GM12878 (cell line): ENCODE data around the gene PREB. TPM values are rescaled to one million over a fixed set of nuclear protein-coding genes. Genes with fewer than 3 reads are reported as not detected.

Experiments used
- ATAC-seq: fragments of 200-7000 bp; cut with Tn5 transposase; 3 replicates; pipeline ENCODE4 v1.9.1; 2020; ENCODE audit warnings: mild to moderate bottlenecking, moderate library complexity
- BruUV-seq: library from RNA; stranded (reverse); fragments of 400-500 nt; replicated peaks from 2 replicates; lab custom pipeline; 2021; lab: Mats Ljungman, UMichigan
- CTCF ChIA-PET: fragments of 300-600 bp; sonication (Branson Sonifier 250); formaldehyde crosslinking; extraction: SDS; loops from one replicate; lab custom pipeline; 2021; ENCODE audit warnings: inconsistent platforms; lab: Yijun Ruan, JAX
- POLR2A ChIA-PET: fragments of 350-600 bp; formaldehyde crosslinking; extraction: SDS; loops from one replicate; lab custom pipeline; 2021; ENCODE audit warnings: inconsistent platforms; lab: Charles Lee
- RAD21 ChIA-PET: fragments of 300-600 bp; sonication (Branson Sonifier 250); formaldehyde crosslinking; loops from one replicate; lab custom pipeline; 2023; ENCODE audit warnings: antibody characterized with exemption; ENCODE audit not compliant: unreplicated experiment; lab: Charles Lee
- SMC1A ChIA-PET: fragments of 300-600 bp; sonication (Branson Sonifier 250); formaldehyde crosslinking; loops from one replicate; lab custom pipeline; 2023; ENCODE audit not compliant: unreplicated experiment, uncharacterized antibody; lab: Charles Lee
- DNase-seq: peaks from one replicate; pipeline ENCODE4 v3.0.0-alpha.2; 2011; ENCODE audit warnings: low read depth, low spot score
- FAIRE-seq: peaks from 3 replicates; lab custom pipeline; 2011; peaks lifted over from hg19 to GRCh38; lab: Jason Lieb, UNC
- H2AFZ ChIP-seq: 2 replicates; pipeline ENCODE4 v1.6.0; 2011; ENCODE audit warnings: low read depth, low read length, control low read depth; ENCODE audit not compliant: control insufficient read depth
- H3K27ac ChIP-seq: 2 replicates; pipeline ENCODE4 v1.5.1; 2011; ENCODE audit warnings: control low read depth; ENCODE audit not compliant: control insufficient read depth, insufficient read depth
- H3K27me3 ChIP-seq, 2 experiments: replicated peaks in 1 of 2; 2 replicates each; pipeline versions ENCODE4 v1.6.0 to v1.6.1; 2011; ENCODE audit warnings: low read length in 1 of 2; ENCODE audit not compliant: control insufficient read depth in 2 of 2, insufficient read depth in 2 of 2
- H3K36me3 ChIP-seq, 2 experiments: 2 replicates each; pipeline ENCODE4 v1.5.1; 2011; ENCODE audit warnings: low read length in 1 of 2; ENCODE audit not compliant: control insufficient read depth in 2 of 2, insufficient read depth in 2 of 2
- H3K4me1 ChIP-seq: 2 replicates; pipeline ENCODE4 v1.6.1; 2011; ENCODE audit warnings: mild to moderate bottlenecking, low read length, moderate library complexity, mixed read lengths; ENCODE audit not compliant: control insufficient read depth, insufficient read depth
- H3K4me2 ChIP-seq: 2 replicates; pipeline ENCODE4 v1.6.0; 2011; ENCODE audit warnings: control low read depth; ENCODE audit not compliant: control insufficient read depth, insufficient read depth
- H3K4me3 ChIP-seq: fragments of 200-600 bp; sonication (generic); 2 replicates; pipeline ENCODE4 v1.5.1; 2016
- H3K79me2 ChIP-seq: 2 replicates; pipeline ENCODE4 v1.6.0; 2011; ENCODE audit warnings: low read length; ENCODE audit not compliant: control insufficient read depth, insufficient read depth
- H3K9ac ChIP-seq: 2 replicates; pipeline ENCODE4 v1.8.0; 2011; ENCODE audit warnings: low read length, control low read depth, mixed read lengths; ENCODE audit not compliant: control insufficient read depth, insufficient read depth
- H3K9me3 ChIP-seq: replicated peaks from 3 replicates; pipeline ENCODE4 v1.5.1; 2011; ENCODE audit warnings: mild to moderate bottlenecking, low read length; ENCODE audit not compliant: control insufficient read depth, insufficient read depth
- H4K20me1 ChIP-seq: 2 replicates; pipeline ENCODE4 v1.6.0; 2011; ENCODE audit not compliant: control insufficient read depth, insufficient read depth
- BRCA1 ChIP-seq: IDR thresholded peaks from 2 replicates; pipeline ENCODE4 v1.6.1; 2011; ENCODE audit warnings: low read depth, low read length, improper control_type of control experiment
- CHD4 ChIP-seq: fragments of 200-600 bp; sonication (generic); IDR thresholded peaks from 2 replicates; pipeline ENCODE4 v1.6.1; 2016; ENCODE audit warnings: mild to moderate bottlenecking
- EZH2 ChIP-seq: IDR thresholded peaks from 2 replicates; pipeline ENCODE4 v1.6.1; 2012; ENCODE audit warnings: low read depth, mild to moderate bottlenecking, control low read depth, inconsistent platforms, low read length, borderline replicate concordance; ENCODE audit not compliant: control insufficient read depth
- FOXM1 ChIP-seq: IDR thresholded peaks from 2 replicates; pipeline ENCODE4 v1.6.1; 2012; ENCODE audit warnings: low read depth, mild to moderate bottlenecking, inconsistent platforms, low read length, moderate library complexity
- HCFC1 ChIP-seq: fragments of 150-350 bp; IDR thresholded peaks from 2 replicates; pipeline ENCODE4 v1.6.1; 2014; ENCODE audit warnings: low read length
- HDAC6 ChIP-seq: fragments of 200-600 bp; sonication (generic); IDR thresholded peaks from one replicate; pipeline ENCODE4 v1.8.0; 2017; ENCODE audit warnings: antibody characterized with exemption; ENCODE audit not compliant: unreplicated experiment
- IRF4 ChIP-seq: IDR thresholded peaks from 2 replicates; pipeline ENCODE4 v1.6.1; 2011; ENCODE audit warnings: low read depth, low read length
- NFIC ChIP-seq: IDR thresholded peaks from 2 replicates; pipeline ENCODE4 v1.6.1; 2012; ENCODE audit warnings: low read depth, mild to moderate bottlenecking, inconsistent platforms, low read length, moderate library complexity
- NR2C2 ChIP-seq: IDR thresholded peaks from 2 replicates; pipeline ENCODE4 v1.6.1; 2011; ENCODE audit warnings: borderline replicate concordance, low read depth; ENCODE audit not compliant: control insufficient read depth, insufficient read length
- POU2F2 ChIP-seq: IDR thresholded peaks from 3 replicates; pipeline ENCODE4 v1.6.1; 2011; ENCODE audit warnings: low read depth, mild to moderate bottlenecking, low read length, borderline replicate concordance
- RAD51 ChIP-seq: fragments of 450-650 bp; IDR thresholded peaks from 2 replicates; pipeline ENCODE4 v1.6.1; 2016; ENCODE audit warnings: moderate library complexity, mild to moderate bottlenecking, inconsistent platforms
- RCOR1 ChIP-seq: conservative IDR thresholded peaks from 2 replicates; pipeline ENCODE4 v1.6.1; 2012; ENCODE audit warnings: low read depth, low read length, improper control_type of control experiment
- SMAD1 ChIP-seq: fragments of 450-650 bp; IDR thresholded peaks from 2 replicates; pipeline ENCODE4 v1.6.1; 2018; ENCODE audit warnings: mild to moderate bottlenecking, low read depth; ENCODE audit not compliant: partially characterized antibody
- SRF ChIP-seq, 2 experiments: IDR thresholded peaks; 2 replicates each; pipeline ENCODE4 v1.6.1; 2011; ENCODE audit warnings: low read depth in 2 of 2, low read length in 2 of 2, mild to moderate bottlenecking in 1 of 2, moderate library complexity in 1 of 2
- ZNF207 ChIP-seq: fragments of 450-650 bp; IDR thresholded peaks from 2 replicates; pipeline ENCODE4 v1.6.1; 2014; ENCODE audit warnings: antibody characterized with exemption, mild to moderate bottlenecking, borderline replicate concordance
- WGBS: methylation state at CpG from one replicate; pipeline ENCODE4 v1.1.6; 2016; ENCODE audit warnings: low lambda C conversion rate; ENCODE audit not compliant: insufficient replicate concordance, insufficient coverage; ENCODE audit errors: missing lambda C conversion rate; 5-methylcytosine and 5-hydroxymethylcytosine counted together
- in situ Hi-C: fragments of 300-500 bp; cut with MboI; formaldehyde crosslinking; loops from 9 replicates; pipeline ENCODE4 v1.14.3; 2018; ENCODE audit warnings: mixed read lengths
- intact Hi-C: fragments of 100-400 bp; cut with micrococcal nuclease; formaldehyde crosslinking; loops from one replicate; pipeline ENCODE4 v1.14.2; 2022; ENCODE audit not compliant: unreplicated experiment
- polyA plus RNA-seq, 11 experiments: library from polyadenylated mRNA; depleted of rRNA in 4 of 11; unstranded in 6 of 11; stranded (reverse) in 5 of 11; fragments of >200 nt; fragmentation: Nextera tagmentation in 4 of 11; fragmentation: Illumina TruSeq in 1 of 11; extraction: Ambion mirVana in 4 of 11; extraction: Trizol in 1 of 11; gene quantifications; 1 replicate in 1 of 11; 2 replicates in 10 of 11; pipeline versions ENCODE4 v1.2.1 to v1.2.3, GENCODE V29; 2011 to 2016; ENCODE audit warnings: inconsistent platforms in 2 of 11, missing spikeins in 2 of 11, low read depth in 1 of 11
- total RNA-seq, 4 experiments: library from RNA; depleted of rRNA in 3 of 4; stranded (reverse); fragments of >200 nt in 3 of 4; fragmentation: Illumina TruSeq in 1 of 4; extraction: Trizol in 1 of 4; gene quantifications; 2 replicates each; pipeline versions ENCODE4 v1.2.1 to v1.2.3, GENCODE V29; 2013 to 2021
- TF ChIP-seq, protein P1 (sequence below): IDR thresholded peaks from 2 replicates; pipeline ENCODE4 v1.6.1; 2012; ENCODE audit warnings: low read length, inconsistent platforms

Gene PREB
- total and polyA plus RNA-seq, 10 of the 15 experiments (the other 5 are each of a cell fraction or from before 2014, with no cell fraction given), result 26.3 to 101 (median 52.7) TPM

DNA sequence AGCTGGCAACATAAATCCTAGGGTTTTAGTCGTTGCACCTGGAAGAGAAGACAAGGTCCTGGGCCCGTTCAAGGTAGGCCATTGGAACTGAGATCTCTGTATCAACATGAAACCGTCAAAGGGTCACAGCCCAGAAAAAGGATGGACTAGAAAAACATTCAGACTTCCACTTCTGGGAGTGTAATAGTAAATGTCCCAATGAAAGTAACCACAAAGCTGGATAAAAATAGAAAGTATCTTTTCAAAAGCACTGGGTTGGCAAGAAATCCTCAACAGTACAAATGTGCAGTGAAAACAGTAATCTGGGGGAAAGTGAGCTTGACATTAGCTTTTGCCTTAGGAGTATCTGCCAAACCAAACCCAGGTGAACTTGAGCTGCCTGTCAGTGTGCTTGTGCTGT lies 28.5 kb downstream of the PREB start (continued):
- TF ChIP-seq SMAD1 (no peak), EZH2 (no peak), SRF (IDR thresholded peaks at IDR 0.05; ENCODE audit: low read depth in 2 of 2, low read length in 2 of 2) (no peak), NFIC (no peak), CHD4 (no peak), RAD51 (no peak), HCFC1 (no peak), RCOR1 (no peak), ZNF207 (no peak)

DNA sequence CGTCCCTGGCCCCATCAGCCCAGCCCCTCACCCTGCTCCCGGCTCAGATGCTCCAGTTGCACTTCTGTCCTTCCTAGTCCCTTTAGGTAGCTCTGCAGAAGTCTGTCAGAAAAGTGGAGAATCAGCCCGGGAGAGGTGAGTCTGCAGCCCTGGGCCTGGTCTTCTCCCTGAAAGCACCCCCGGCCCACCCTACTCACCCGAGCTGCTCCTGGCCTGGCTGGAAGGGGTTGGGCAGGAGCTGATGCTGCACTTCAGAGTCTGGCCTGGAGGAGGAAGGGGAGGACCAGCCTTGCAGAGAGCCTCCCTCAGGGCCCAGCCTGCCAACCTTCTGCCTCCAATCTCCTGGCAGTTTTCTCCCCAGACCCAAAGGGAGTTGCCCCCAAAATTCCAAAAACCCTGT lies 32.1 kb downstream of the PREB start:
- TF ChIP-seq HDAC6, result no peak
- no peak for TF ChIP-seq BRCA1
- no peak for TF ChIP-seq POU2F2
- TF ChIP-seq SRF (IDR thresholded peaks at IDR 0.05; ENCODE audit: low read depth in 2 of 2, low read length in 2 of 2), result no peak
- no peak for TF ChIP-seq FOXM1
- TF ChIP-seq IRF4, result no peak
- TF ChIP-seq NR2C2, result no peak
- TF ChIP-seq NFIC, result no peak
- TF ChIP-seq, protein P1, sequence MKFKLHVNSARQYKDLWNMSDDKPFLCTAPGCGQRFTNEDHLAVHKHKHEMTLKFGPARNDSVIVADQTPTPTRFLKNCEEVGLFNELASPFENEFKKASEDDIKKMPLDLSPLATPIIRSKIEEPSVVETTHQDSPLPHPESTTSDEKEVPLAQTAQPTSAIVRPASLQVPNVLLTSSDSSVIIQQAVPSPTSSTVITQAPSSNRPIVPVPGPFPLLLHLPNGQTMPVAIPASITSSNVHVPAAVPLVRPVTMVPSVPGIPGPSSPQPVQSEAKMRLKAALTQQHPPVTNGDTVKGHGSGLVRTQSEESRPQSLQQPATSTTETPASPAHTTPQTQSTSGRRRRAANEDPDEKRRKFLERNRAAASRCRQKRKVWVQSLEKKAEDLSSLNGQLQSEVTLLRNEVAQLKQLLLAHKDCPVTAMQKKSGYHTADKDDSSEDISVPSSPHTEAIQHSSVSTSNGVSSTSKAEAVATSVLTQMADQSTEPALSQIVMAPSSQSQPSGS, result no peak
- TF ChIP-seq, all 136 proteins: peak for 0
- RAD21 ChIA-PET, result interaction anchor here (0.5 to 2.5 kb wide), 3 partner anchors 21 to 177 kb away, joined by 3 to 11 read pairs (median 3); no protein-coding TSS in a partner anchor
- H3K36me3 ChIP-seq, result no peaks in the 10 kb centered on the region; a peak in 1 of 4 replicates
- no peaks in the 10 kb centered on the region for H3K79me2 ChIP-seq
- no peaks in the 10 kb centered on the region for H3K27me3 ChIP-seq
- ATAC-seq (no peak), FAIRE-seq (no peak), DNase-seq (no peak)
- H3K4me3 ChIP-seq, result no peak overlapping the region
- no peak overlapping the region for H3K9ac ChIP-seq
- SMC1A ChIA-PET, result interaction anchor here (1.0 to 2.3 kb wide), 4 partner anchors 12 to 201 kb away, joined by 3 to 8 read pairs (median 4); no protein-coding TSS in a partner anchor
- no peaks in the 10 kb centered on the region for H3K4me1 ChIP-seq
- H4K20me1 ChIP-seq, result no peaks in the 10 kb centered on the region
- CTCF ChIA-PET, result interaction anchor here (1.1 to 9.3 kb wide), 4 partner anchors 70 to 201 kb away, joined by 3 to 132 read pairs (median 43); partner anchors contain the start of gene TRIM54
- 46% methylated on average over 5 of the region's 5 CpGs for WGBS
- BruUV-seq, result no TSS peak
- intact Hi-C loops, result no loop called here
- no peak overlapping the region for H3K4me2 ChIP-seq
- H3K9me3 ChIP-seq, result no peaks in the 10 kb centered on the region
- no peak overlapping the region for H3K27ac ChIP-seq
- POLR2A ChIA-PET, result no interaction called here
- in situ Hi-C loops, result no loop called here
- no peak overlapping the region for H2AFZ ChIP-seq
